A549 (cell line): ENCODE results near the gene ARHGEF26. TPM values are rescaled to one million over a fixed set of nuclear protein-coding genes. Genes with fewer than 3 reads are reported as not detected.

Experiments used
- ATAC-seq, 2 experiments: fragments of 200-7000 bp in 1 of 2; fragments of >200 bp in 1 of 2; cut with Nextera tagmentation in 1 of 2; cut with Tn5 transposase in 1 of 2; 3 replicates each; pipeline versions ENCODE4 v1.8.0 to v1.9.1; 2018 to 2020; ENCODE audit warnings: mild to moderate bottlenecking in 1 of 2, moderate library complexity in 1 of 2
- CTCF ChIA-PET: fragments of 300-600 bp; sonication (Branson Sonifier 250); formaldehyde crosslinking; extraction: SDS; loops from one replicate; lab custom pipeline; 2021; ENCODE audit warnings: antibody characterized with exemption, inconsistent platforms; lab: Yijun Ruan, JAX
- POLR2A ChIA-PET: fragments of 350-600 bp; formaldehyde crosslinking; extraction: SDS; loops from one replicate; lab custom pipeline; 2021; ENCODE audit warnings: antibody characterized with exemption, inconsistent platforms; lab: Yijun Ruan, JAX
- DNase-seq, 2 experiments: peaks; one replicate each; pipeline versions ENCODE4 v3.0.0 to v3.0.0-alpha.2; 2011 to 2016; ENCODE audit warnings: low read depth in 1 of 2, low spot score in 1 of 2
- FAIRE-seq: peaks from 2 replicates; lab custom pipeline; 2011; peaks lifted over from hg19 to GRCh38; lab: Jason Lieb, UNC
- H3K27ac ChIP-seq, 2 experiments: fragments of >200 bp; sonication (Bioruptor Twin); formaldehyde crosslinking; 3 replicates each; pipeline ENCODE4 v1.5.1; 2016 to 2017
- H3K4me1 ChIP-seq: fragments of >200 bp; sonication (Bioruptor Twin); formaldehyde crosslinking; 3 replicates; pipeline ENCODE4 v1.6.1; 2016
- H3K4me2 ChIP-seq: fragments of >200 bp; sonication (Bioruptor Twin); formaldehyde crosslinking; 3 replicates; pipeline ENCODE4 v1.6.1; 2016
- H3K4me3 ChIP-seq: fragments of >200 bp; sonication (Bioruptor Twin); formaldehyde crosslinking; 3 replicates; pipeline ENCODE4 v1.5.1; 2016
- H3K9me3 ChIP-seq: fragments of >200 bp; sonication (Bioruptor Twin); formaldehyde crosslinking; 3 replicates; pipeline ENCODE4 v1.6.1; 2016
- CBX8 ChIP-seq: fragments of 200-600 bp; sonication (generic); IDR thresholded peaks from 2 replicates; pipeline ENCODE4 v1.6.1; 2016
- CEBPB ChIP-seq, 2 experiments: fragments of >200 bp in 1 of 2; sonication (Bioruptor Twin) in 1 of 2; formaldehyde crosslinking in 1 of 2; IDR thresholded peaks; 2 replicates each; pipeline ENCODE4 v1.6.1; 2012 to 2016
- CHD2 ChIP-seq: fragments of 150-350 bp; IDR thresholded peaks from 2 replicates; pipeline ENCODE4 v1.6.1; 2014; ENCODE audit warnings: low read length; ENCODE audit not compliant: partially characterized antibody
- CHD4 ChIP-seq: fragments of 200-600 bp; sonication (generic); IDR thresholded peaks from 2 replicates; pipeline ENCODE4 v1.6.1; 2016; ENCODE audit warnings: antibody characterized with exemption, mild to moderate bottlenecking, borderline replicate concordance
- E2F6 ChIP-seq: IDR thresholded peaks from 2 replicates; pipeline ENCODE4 v1.6.1; 2012; ENCODE audit warnings: low read depth, borderline replicate concordance
- ELK1 ChIP-seq: fragments of 150-350 bp; IDR thresholded peaks from 2 replicates; pipeline ENCODE4 v1.6.1; 2014; ENCODE audit warnings: low read depth, mild to moderate bottlenecking, low read length
- ESRRA ChIP-seq: fragments of 150-350 bp; IDR thresholded peaks from 2 replicates; pipeline ENCODE4 v1.6.1; 2014; ENCODE audit warnings: mild to moderate bottlenecking, low read length, borderline replicate concordance
- FOXS1 ChIP-seq: fragments of 250-450 bp; sonication (Bioruptor Pico); IDR thresholded peaks from 2 replicates; pipeline ENCODE4 v1.5.0; 2020; ENCODE audit warnings: mild to moderate bottlenecking, moderate library complexity
- HDAC2 ChIP-seq: fragments of 200-600 bp; sonication (generic); IDR thresholded peaks from 2 replicates; pipeline ENCODE4 v1.6.1; 2016
- HOXB13 ChIP-seq: fragments of 250-450 bp; sonication (Bioruptor Pico); IDR thresholded peaks from 2 replicates; pipeline ENCODE4 v1.5.0; 2020; ENCODE audit warnings: low read depth, mild to moderate bottlenecking, moderate library complexity
- JUN ChIP-seq, 2 experiments: fragments of >200 bp; sonication (Bioruptor Twin); formaldehyde crosslinking; IDR thresholded peaks; 2 replicates in 1 of 2; 3 replicates in 1 of 2; pipeline ENCODE4 v1.6.1; 2016 to 2017
- JUNB ChIP-seq: fragments of >200 bp; sonication (Bioruptor Twin); formaldehyde crosslinking; IDR thresholded peaks from 2 replicates; pipeline ENCODE4 v1.6.1; 2016
- MAFK ChIP-seq: fragments of 450-650 bp; IDR thresholded peaks from 2 replicates; pipeline ENCODE4 v1.6.1; 2014; ENCODE audit not compliant: partially characterized antibody
- NPAS2 ChIP-seq: fragments of 250-450 bp; sonication (Bioruptor Pico); IDR thresholded peaks from 2 replicates; pipeline ENCODE4 v1.8.0; 2022; ENCODE audit warnings: mild to moderate bottlenecking, moderate library complexity, borderline replicate concordance
- NR3C1 ChIP-seq: fragments of >200 bp; sonication (Bioruptor Twin); formaldehyde crosslinking; IDR thresholded peaks from 3 replicates; pipeline ENCODE4 v1.6.1; 2017
- POLR2A ChIP-seq: IDR thresholded peaks from 2 replicates; pipeline ENCODE4 v1.6.1; 2012; ENCODE audit warnings: mild to moderate bottlenecking, low read length
- POLR2AphosphoS2 ChIP-seq: conservative IDR thresholded peaks from 2 replicates; pipeline ENCODE4 v1.6.1; 2012; ENCODE audit warnings: low read length, improper control_type of control experiment, inconsistent platforms
- RAD21 ChIP-seq, 2 experiments: fragments of >200 bp in 1 of 2; sonication (Bioruptor Twin) in 1 of 2; formaldehyde crosslinking in 1 of 2; IDR thresholded peaks in 1 of 2; conservative IDR thresholded peaks in 1 of 2; 2 replicates in 1 of 2; 3 replicates in 1 of 2; pipeline ENCODE4 v1.6.1; 2012 to 2018; ENCODE audit warnings: inconsistent platforms in 1 of 2
- RARB ChIP-seq: fragments of 250-450 bp; sonication (Bioruptor Pico); IDR thresholded peaks from 2 replicates; pipeline ENCODE4 v1.8.0; 2021; ENCODE audit warnings: mild to moderate bottlenecking, moderate library complexity
- REST ChIP-seq: fragments of 200-600 bp; sonication (generic); IDR thresholded peaks from 2 replicates; pipeline ENCODE4 v1.6.1; 2016; ENCODE audit warnings: antibody characterized with exemption, mild to moderate bottlenecking, moderate library complexity
- SMC3 ChIP-seq: fragments of >200 bp; sonication (Bioruptor Twin); formaldehyde crosslinking; IDR thresholded peaks from 3 replicates; pipeline ENCODE4 v1.6.1; 2018; ENCODE audit warnings: inconsistent platforms
- TFCP2L1 ChIP-seq: fragments of 250-450 bp; sonication (Bioruptor Pico); IDR thresholded peaks from 2 replicates; pipeline ENCODE4 v1.5.0; 2021; ENCODE audit warnings: mild to moderate bottlenecking
- TP53 ChIP-seq: fragments of 250-450 bp; sonication (Bioruptor Pico); IDR thresholded peaks from 2 replicates; pipeline ENCODE4 v1.5.0; 2021; ENCODE audit warnings: mild to moderate bottlenecking, moderate library complexity
- USF2 ChIP-seq: fragments of 450-650 bp; IDR thresholded peaks from 2 replicates; pipeline ENCODE4 v1.6.1; 2014; ENCODE audit warnings: antibody characterized with exemption
- ZNF302 ChIP-seq: fragments of 250-450 bp; sonication (Bioruptor Pico); IDR thresholded peaks from 2 replicates; pipeline ENCODE4 v1.9.0; 2021; ENCODE audit warnings: inconsistent platforms, mild to moderate bottlenecking, moderate library complexity
- WGBS: methylation state at CpG from one replicate; pipeline ENCODE4 v1.1.6; 2017; ENCODE audit errors: missing lambda C conversion rate; 5-methylcytosine and 5-hydroxymethylcytosine counted together
- polyA plus RNA-seq, 4 experiments: library from polyadenylated mRNA; depleted of rRNA in 3 of 4; stranded (reverse); fragments of >200 nt; fragmentation: RNase III in 1 of 4; extraction: RNeasy Plus Mini Kit Qiagen cat#74134 plus additional on column Dnase treatment in 1 of 4; gene quantifications; 2 replicates in 3 of 4; 3 replicates in 1 of 4; pipeline ENCODE4 v1.2.3, GENCODE V29; 2011 to 2017
- TF ChIP-seq, protein P1 (sequence below): IDR thresholded peaks from 2 replicates; pipeline ENCODE4 v1.6.1; 2012

Gene ARHGEF26
- polyA plus RNA-seq, 2 of the 4 experiments (the other 2 are of a cell fraction): 2.9 to 5.8 TPM

GRCh38 chr3:154285221-154285620 is 164.0 kb downstream of the ARHGEF26 start:
- no peak for TF ChIP-seq RAD21 (conservative IDR thresholded peaks at IDR 0.05 in 1 of 2, IDR thresholded peaks at IDR 0.05 in 1 of 2)
- TF ChIP-seq TFCP2L1 (CRISPR knock-in tag): no peak
- no peak for TF ChIP-seq NR3C1
- TF ChIP-seq USF2: no peak
- TF ChIP-seq SMC3: no peak
- TF ChIP-seq, protein P1, sequence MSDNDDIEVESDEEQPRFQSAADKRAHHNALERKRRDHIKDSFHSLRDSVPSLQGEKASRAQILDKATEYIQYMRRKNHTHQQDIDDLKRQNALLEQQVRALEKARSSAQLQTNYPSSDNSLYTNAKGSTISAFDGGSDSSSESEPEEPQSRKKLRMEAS: no peak
- TF ChIP-seq HDAC2: no peak
- TF ChIP-seq POLR2A: no peak
- no peak for TF ChIP-seq MAFK
- no peak for TF ChIP-seq NPAS2
- WGBS: 96% methylated on average over 2 of the region's 2 CpGs
- Histone ChIP-seq H3K9me3 (no peaks in the 10 kb centered on the region), H3K4me2 (no peak overlapping the region), H3K27ac (no peak overlapping the region), H3K4me1 (no peaks in the 10 kb centered on the region), H3K4me3 (no peak overlapping the region)
- DNase-seq (no peak), FAIRE-seq (no peak), ATAC-seq (no peak)
- ChIA-PET POLR2A (no interaction called here), CTCF (interaction anchor here (0.7 to 1.2 kb wide), 2 partner anchors 16 to 88 kb away, joined by 3 to 4 read pairs; no protein-coding TSS in a partner anchor)

GRCh38 chr3:154290187-154290586 is 169.0 kb downstream of the ARHGEF26 start:
- Histone ChIP-seq H3K4me2 (no peak overlapping the region), H3K9me3 (no peaks in the 10 kb centered on the region), H3K4me3 (no peak overlapping the region), H3K4me1 (no peaks in the 10 kb centered on the region), H3K27ac (no peak overlapping the region)
- WGBS: 98% methylated on average over 5 of the region's 5 CpGs
- ATAC-seq (no peak), FAIRE-seq (no peak), DNase-seq (no peak)
- POLR2A ChIA-PET: no interaction called here
- CTCF ChIA-PET: interaction anchor here (0.7 kb wide), 1 partner anchor 19 kb away, joined by 3 read pairs; no protein-coding TSS in a partner anchor
- TF ChIP-seq E2F6 (no peak), TP53 (no peak), CHD2 (no peak), HOXB13 (CRISPR knock-in tag) (no peak)

GRCh38 chr3:154294016-154294415 is 172.8 kb downstream of the ARHGEF26 start:
- FAIRE-seq (no peak), ATAC-seq (no peak), DNase-seq (no peak)
- Histone ChIP-seq H3K4me3 (no peak overlapping the region), H3K27ac (no peak overlapping the region), H3K4me2 (no peak overlapping the region), H3K9me3 (no peaks in the 10 kb centered on the region), H3K4me1 (no peaks in the 10 kb centered on the region)
- 87% methylated on average over 2 of the region's 2 CpGs for whole genome bisulfite sequencing
- ChIA-PET POLR2A (no interaction called here), CTCF (no interaction called here)
- no peak for TF ChIP-seq CHD4
- TF ChIP-seq ZNF302 (CRISPR knock-in tag): no peak
- TF ChIP-seq CEBPB (IDR thresholded peaks at IDR 0.05): no peak
- no peak for TF ChIP-seq ESRRA
- TF ChIP-seq E2F6: no peak
- TF ChIP-seq RARB (CRISPR knock-in tag): no peak
- no peak for TF ChIP-seq REST
- no peak for TF ChIP-seq USF2
- no peak for TF ChIP-seq ELK1
- TF ChIP-seq TFCP2L1 (CRISPR knock-in tag): no peak
- TF ChIP-seq FOXS1 (CRISPR knock-in tag): no peak
- no peak for TF ChIP-seq CBX8
- no peak for TF ChIP-seq POLR2AphosphoS2
- TF ChIP-seq, protein P1: no peak
- TF ChIP-seq JUNB: no peak
- TF ChIP-seq POLR2A: no peak
- no peak for TF ChIP-seq JUN (IDR thresholded peaks at IDR 0.05)
